Naive thymus-derived CD4-positive, alpha-beta T cell (primary cell): ENCODE measurements around the gene ASB8. TPM values are rescaled to one million over a fixed set of nuclear protein-coding genes. Genes with fewer than 3 reads are reported as not detected.

Source experiments
- ATAC-seq: fragments of 150-1000 bp; cut with Tn5 transposase; 2 replicates; pipeline ENCODE4 v1.10.0; 2021; ENCODE audit warnings: mild to moderate bottlenecking, moderate library complexity
- CTCF ChIA-PET: fragments of 350-600 bp; sonication (Branson Sonifier 250); formaldehyde crosslinking; loops from one replicate; lab custom pipeline; 2021; ENCODE audit warnings: antibody characterized with exemption; lab: Charles Lee
- POLR2A ChIA-PET: fragments of 350-600 bp; sonication (Branson Sonifier 250); formaldehyde crosslinking; loops from one replicate; lab custom pipeline; 2021; ENCODE audit warnings: antibody characterized with exemption, inconsistent platforms; lab: Charles Lee
- DNase-seq, 9 donors: peaks; one replicate each; pipeline versions ENCODE4 v3.0.0 to v3.0.0-alpha.2; 2020 to 2022; ENCODE audit warnings: mixed read lengths in 1 of 9
- H3K27ac ChIP-seq: one replicate; pipeline ENCODE4 v1.7.0; 2013; ENCODE audit warnings: mild to moderate bottlenecking, low read depth, low read length, moderate library complexity
- H3K27me3 ChIP-seq, 2 donors: one replicate each; pipeline ENCODE4 v1.7.0; 2013; ENCODE audit warnings: low read length in 2 of 2, mild to moderate bottlenecking in 2 of 2, moderate library complexity in 2 of 2; ENCODE audit not compliant: control insufficient read depth in 2 of 2, insufficient read depth in 2 of 2
- H3K36me3 ChIP-seq, 3 experiments: 1 replicate in 2 of 3; 2 replicates in 1 of 3; pipeline ENCODE4 v1.7.0; 2013; ENCODE audit warnings: low read length in 3 of 3, mild to moderate bottlenecking in 3 of 3, moderate library complexity in 1 of 3; ENCODE audit not compliant: insufficient read depth in 3 of 3, control insufficient read depth in 2 of 3
- H3K4me1 ChIP-seq, 2 donors: one replicate each; pipeline ENCODE4 v1.7.0; 2013; ENCODE audit warnings: low read length in 2 of 2, mild to moderate bottlenecking in 2 of 2, moderate library complexity in 1 of 2; ENCODE audit not compliant: control insufficient read depth in 2 of 2, insufficient read depth in 2 of 2
- H3K4me3 ChIP-seq: 2 replicates; pipeline ENCODE4 v1.7.0; 2013; ENCODE audit warnings: mild to moderate bottlenecking, low read length
- H3K9me3 ChIP-seq, 3 experiments: 1 replicate in 2 of 3; 2 replicates in 1 of 3; pipeline ENCODE4 v1.7.0; 2013; ENCODE audit warnings: low read length in 3 of 3; ENCODE audit not compliant: control insufficient read depth in 2 of 3
- H3K27ac Mint-ChIP-seq, 9 donors: one replicate each; pipeline ENCODE4 v1.8.0; 2020 to 2022; ENCODE audit warnings: mixed read lengths in 9 of 9, mild to moderate bottlenecking in 8 of 9, moderate library complexity in 5 of 9, inconsistent platforms in 2 of 9
- H3K27me3 Mint-ChIP-seq, 5 donors: one replicate each; pipeline ENCODE4 v1.8.0; 2021 to 2022; ENCODE audit warnings: mixed read lengths in 5 of 5, mild to moderate bottlenecking in 1 of 5
- H3K36me3 Mint-ChIP-seq, 5 donors: one replicate each; pipeline ENCODE4 v1.8.0; 2020 to 2022; ENCODE audit warnings: mixed read lengths in 5 of 5, mild to moderate bottlenecking in 3 of 5, inconsistent platforms in 1 of 5
- H3K4me1 Mint-ChIP-seq, 7 donors: one replicate each; pipeline ENCODE4 v1.8.0; 2020 to 2022; ENCODE audit warnings: mixed read lengths in 7 of 7, mild to moderate bottlenecking in 3 of 7, inconsistent platforms in 1 of 7
- H3K4me3 Mint-ChIP-seq, 10 donors: one replicate each; pipeline ENCODE4 v1.8.0; 2020 to 2022; ENCODE audit warnings: mild to moderate bottlenecking in 10 of 10, mixed read lengths in 10 of 10, moderate library complexity in 6 of 10, inconsistent platforms in 2 of 10
- H3K9me3 Mint-ChIP-seq, 11 donors: one replicate each; pipeline ENCODE4 v1.8.0; 2020 to 2022; ENCODE audit warnings: mixed read lengths in 11 of 11, mild to moderate bottlenecking in 4 of 11, inconsistent platforms in 1 of 11, moderate library complexity in 1 of 11
- intact Hi-C, 2 donors: fragments of 100-400 bp; cut with micrococcal nuclease; formaldehyde crosslinking; loops; one replicate each; pipeline ENCODE4 v1.15.1; 2023
- polyA plus RNA-seq, 2 donors: library from polyadenylated mRNA; unstranded; fragments of 300-500 nt; fragmentation: Illumina TruSeq; gene quantifications; one replicate each; pipeline ENCODE4 v1.2.3, GENCODE V29; 2021
- total RNA-seq, 6 experiments: library from RNA in 5 of 6; stranded (reverse) in 5 of 6; gene quantifications; 1 replicate in 5 of 6; 2 replicates in 1 of 6; pipeline ENCODE4 v1.2.3 and lab custom pipeline; 2021 to 2026

Gene ASB8
- total and polyA plus RNA-seq, 7 experiments from 2014 or later = 42.9 to 93.5 (median 68.7) TPM

GRCh38 chr12:48182631-48183030 is 25.3 kb upstream of the ASB8 start:
- H3K9me3 Mint-ChIP-seq = no peaks in the 10 kb centered on the region
- peak overlapping the region; percentile 59 for H3K27ac ChIP-seq
- CTCF ChIA-PET = interaction anchor here (0.5 to 3.0 kb wide), 7 partner anchors 9 to 699 kb away, joined by 3 to 33 read pairs (median 3); no protein-coding TSS in a partner anchor
- peaks cover 6 to 11% of the 10 kb centered on the region in 2 donors for H3K4me1 ChIP-seq
- POLR2A ChIA-PET = interaction anchor here (0.7 to 2.5 kb wide), 8 partner anchors 9 to 477 kb away, joined by 3 to 52 read pairs (median 4); partner anchors contain the start of genes ASB8, RPAP3 and SENP1
- DNase-seq (no peak), ATAC-seq (no peak)
- peak overlapping the region; percentile 4 to 95 (median 86) for H3K27ac Mint-ChIP-seq
- H3K4me3 Mint-ChIP-seq = peak overlapping the region; percentile 91 to 98 (median 96)
- peaks cover 21 to 81% (median 38%) of the 10 kb centered on the region in 5 donors for H3K27me3 Mint-ChIP-seq
- peak overlapping the region; percentile 80 for H3K4me3 ChIP-seq
- H3K36me3 Mint-ChIP-seq = no peaks in the 10 kb centered on the region
- H3K27me3 ChIP-seq = peaks cover 0 to 4% of the 10 kb centered on the region in 2 donors
- H3K9me3 ChIP-seq = no peaks in the 10 kb centered on the region
- H3K4me1 Mint-ChIP-seq = peaks cover 5 to 28% (median 8%) of the 10 kb centered on the region in 7 donors
- H3K36me3 ChIP-seq = no peaks in the 10 kb centered on the region
- intact Hi-C loops = loop anchor here (1.0 to 5.0 kb wide), 10 partner anchors 16 to 500 kb away; partner anchors contain the start of genes ASB8 (in 2 of the 2), COL2A1 (in 1 of the 2), KANSL2 (in 1 of the 2) and RPAP3 (in 1 of the 2)

DNA sequence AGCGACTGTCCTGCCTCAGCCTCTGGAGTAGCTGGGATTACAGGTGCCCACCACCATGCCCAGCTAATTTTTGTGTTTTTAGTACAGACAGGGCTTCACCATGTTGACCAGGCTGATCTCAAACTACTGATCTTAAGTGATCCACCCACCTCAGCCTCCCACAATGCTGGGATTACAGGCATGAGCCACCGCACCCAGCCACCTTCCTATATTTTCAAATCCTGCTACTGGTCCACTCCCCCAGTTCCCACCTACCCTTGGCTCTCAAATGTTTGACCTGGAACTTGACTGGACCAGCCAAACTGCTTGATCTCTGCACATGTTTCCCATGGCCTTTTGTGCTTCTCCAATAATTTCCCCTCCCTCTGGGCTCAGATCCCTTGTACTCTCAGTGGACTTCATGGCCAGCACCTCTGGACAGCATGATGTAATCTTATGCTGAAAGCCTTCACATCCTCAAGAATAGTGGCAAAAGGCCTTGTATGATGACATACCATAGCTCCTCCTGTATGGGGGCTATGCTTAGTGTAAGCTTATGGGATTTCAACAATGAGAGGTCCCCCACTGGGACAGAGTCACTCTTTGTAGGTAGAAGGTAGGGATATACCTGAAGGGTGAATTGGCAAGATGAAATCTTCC is 23.7 kb upstream of the ASB8 start:
- Histone ChIP-seq H3K4me1 (peaks cover 6 to 11% of the 10 kb centered on the region in 2 donors), H3K27me3 (peaks cover 0 to 4% of the 10 kb centered on the region in 2 donors), H3K27ac (no peak overlapping the region), H3K9me3 (no peaks in the 10 kb centered on the region), H3K36me3 (no peaks in the 10 kb centered on the region), H3K4me3 (no peak overlapping the region)
- intact Hi-C loops = loop anchor here (5.0 kb wide), 3 partner anchors 171 to 474 kb away; partner anchors contain the start of genes COL2A1 (in 1 of the 2), RPAP3 (in 1 of the 2) and ZNF641 (in 1 of the 2)
- DNase-seq (no peak), ATAC-seq (no peak)
- Mint-ChIP-seq H3K27ac (peak overlapping the region in 2 of 9 donors; percentile 28 to 29), H3K4me3 (no peak overlapping the region), H3K27me3 (peaks cover 19 to 77% (median 47%) of the 10 kb centered on the region in 5 donors), H3K4me1 (peaks cover 5 to 29% (median 8%) of the 10 kb centered on the region in 7 donors), H3K36me3 (no peaks in the 10 kb centered on the region), H3K9me3 (no peaks in the 10 kb centered on the region)
- POLR2A ChIA-PET = interaction anchor here (0.5 to 0.9 kb wide), 2 partner anchors 17 to 84 kb away, joined by 3 read pairs; no protein-coding TSS in a partner anchor
- CTCF ChIA-PET = interaction anchor here (0.6 to 0.8 kb wide), 2 partner anchors 96 to 468 kb away, joined by 3 read pairs; no protein-coding TSS in a partner anchor

GRCh38 chr12:48180424-48180823 is 23.1 kb upstream of the ASB8 start:
- peaks cover 6 to 11% of the 10 kb centered on the region in 2 donors for H3K4me1 ChIP-seq
- no peaks in the 10 kb centered on the region for H3K9me3 Mint-ChIP-seq
- peaks cover 5 to 32% (median 12%) of the 10 kb centered on the region in 7 donors for H3K4me1 Mint-ChIP-seq
- no peak overlapping the region for H3K27ac ChIP-seq
- H3K36me3 ChIP-seq = no peaks in the 10 kb centered on the region
- H3K4me3 Mint-ChIP-seq = no peak overlapping the region
- H3K27me3 ChIP-seq = peaks cover 0 to 4% of the 10 kb centered on the region in 2 donors
- peaks cover 13 to 71% (median 42%) of the 10 kb centered on the region in 5 donors for H3K27me3 Mint-ChIP-seq
- H3K4me3 ChIP-seq = no peak overlapping the region
- intact Hi-C loops = loop anchor here (5.0 kb wide), 3 partner anchors 172 to 473 kb away; partner anchors contain the start of genes COL2A1 (in 1 of the 2), RPAP3 (in 1 of the 2) and ZNF641 (in 1 of the 2)
- DNase-seq = no peak
- H3K9me3 ChIP-seq = no peaks in the 10 kb centered on the region
- POLR2A ChIA-PET = interaction anchor here (1.4 kb wide), 1 partner anchor 25 kb away, joined by 3 read pairs; no protein-coding TSS in a partner anchor
- CTCF ChIA-PET = interaction anchor here (1.4 kb wide), 1 partner anchor 9 kb away, joined by 5 read pairs; no protein-coding TSS in a partner anchor
- H3K36me3 Mint-ChIP-seq = no peaks in the 10 kb centered on the region
- peak overlapping the region in 2 of 9 donors; percentile 28 to 29 for H3K27ac Mint-ChIP-seq
- ATAC-seq = no peak

DNA sequence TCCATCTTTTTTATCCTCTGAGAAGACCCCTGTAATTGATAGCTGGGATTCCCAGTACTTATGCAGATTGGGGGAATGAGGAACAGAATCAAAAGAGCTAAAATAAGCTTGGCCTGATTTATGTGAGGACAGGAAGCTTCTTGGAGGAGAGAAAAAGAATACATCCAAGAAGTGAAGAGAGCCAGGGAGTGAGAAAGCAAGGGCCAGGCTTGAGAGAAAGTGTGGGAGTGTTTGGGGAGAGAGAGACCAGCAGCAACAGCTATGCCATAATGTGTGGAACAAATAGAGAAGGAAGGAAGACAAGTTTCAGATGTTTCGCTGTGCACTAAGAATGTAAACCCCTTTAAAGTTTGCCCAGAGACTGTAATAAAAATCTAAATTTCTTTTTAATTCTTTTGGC is 22.2 kb upstream of the ASB8 start:
- H3K4me3 ChIP-seq = no peak overlapping the region
- peaks cover 0 to 4% of the 10 kb centered on the region in 2 donors for H3K27me3 ChIP-seq
- H3K27me3 Mint-ChIP-seq = peaks cover 4 to 62% (median 32%) of the 10 kb centered on the region in 5 donors
- no peak overlapping the region for H3K27ac ChIP-seq
- H3K4me1 Mint-ChIP-seq = peaks cover 5 to 30% (median 12%) of the 10 kb centered on the region in 7 donors
- POLR2A ChIA-PET = interaction anchor here (1.0 to 1.4 kb wide), 2 partner anchors 22 to 25 kb away, joined by 3 to 4 read pairs; partner anchors contain the start of gene ASB8
- no peak overlapping the region for H3K27ac Mint-ChIP-seq
- peak overlapping the region in 1 of 10 donors; percentile 4 for H3K4me3 Mint-ChIP-seq
- intact Hi-C loops = no loop called here
- DNase-seq = no peak
- no peaks in the 10 kb centered on the region for H3K9me3 ChIP-seq
- no peaks in the 10 kb centered on the region for H3K36me3 ChIP-seq
- peaks cover 6 to 10% of the 10 kb centered on the region in 2 donors for H3K4me1 ChIP-seq
- CTCF ChIA-PET = interaction anchor here (1.2 to 1.4 kb wide), 2 partner anchors 9 to 10 kb away, joined by 5 read pairs; no protein-coding TSS in a partner anchor
- H3K36me3 Mint-ChIP-seq = no peaks in the 10 kb centered on the region
- ATAC-seq = no peak
- H3K9me3 Mint-ChIP-seq = no peaks in the 10 kb centered on the region

DNA sequence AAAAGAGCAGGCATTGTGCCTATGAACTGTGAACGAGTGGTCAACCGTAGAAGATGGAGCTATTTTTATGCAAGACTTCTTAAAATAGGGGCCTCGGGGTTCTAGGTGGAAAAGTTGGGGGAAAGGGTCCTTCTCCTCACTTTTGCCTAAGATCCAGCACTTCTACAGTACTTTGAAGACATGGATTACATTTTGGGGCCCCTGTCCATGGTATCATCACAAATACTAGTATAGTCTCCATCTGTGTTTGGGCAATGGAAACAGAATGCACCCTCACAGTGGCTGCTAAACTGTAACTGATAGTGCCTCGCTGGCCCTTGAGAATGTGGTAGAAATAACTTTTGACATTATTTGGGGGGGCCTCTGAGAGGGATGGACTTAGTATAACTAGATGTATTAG is 20.7 kb upstream of the ASB8 start:
- Mint-ChIP-seq H3K27me3 (peaks cover 4 to 53% (median 32%) of the 10 kb centered on the region in 5 donors), H3K4me1 (peaks cover 5 to 22% (median 12%) of the 10 kb centered on the region in 7 donors), H3K4me3 (no peak overlapping the region), H3K9me3 (no peaks in the 10 kb centered on the region), H3K27ac (no peak overlapping the region), H3K36me3 (no peaks in the 10 kb centered on the region)
- ChIA-PET CTCF (no interaction called here), POLR2A (interaction anchor here (0.6 kb wide), 1 partner anchor 32 kb away, joined by 3 read pairs; no protein-coding TSS in a partner anchor)
- Histone ChIP-seq H3K4me1 (peaks cover 5 to 6% of the 10 kb centered on the region in 2 donors), H3K9me3 (no peaks in the 10 kb centered on the region), H3K4me3 (no peak overlapping the region), H3K27me3 (no peaks in the 10 kb centered on the region), H3K27ac (no peak overlapping the region), H3K36me3 (no peaks in the 10 kb centered on the region)
- intact Hi-C loops = no loop called here
- no peak for DNase-seq
- ATAC-seq = no peak

DNA sequence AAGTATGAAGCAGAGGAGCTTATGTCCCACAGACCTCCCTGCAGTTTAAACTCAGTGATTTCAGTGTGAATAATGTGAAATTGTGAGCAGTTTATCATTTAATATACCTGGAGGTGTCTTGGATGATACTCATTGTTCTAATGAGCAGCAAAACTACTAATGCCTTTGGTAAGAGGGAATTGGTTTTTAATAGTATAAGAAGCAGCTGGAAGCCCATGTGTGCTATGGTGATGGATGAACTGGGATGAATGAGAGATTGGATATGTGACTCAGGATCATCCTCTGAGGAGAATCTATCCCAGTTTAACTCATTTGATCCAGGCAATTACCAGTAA is 19.1 kb upstream of the ASB8 start:
- Mint-ChIP-seq H3K36me3 (no peaks in the 10 kb centered on the region), H3K4me1 (peaks cover 0 to 12% (median 4%) of the 10 kb centered on the region in 7 donors), H3K4me3 (peak overlapping the region in 3 of 10 donors; percentile 55 to 70 (median 63)), H3K27me3 (peaks cover 4 to 51% (median 32%) of the 10 kb centered on the region in 5 donors), H3K27ac (no peak overlapping the region), H3K9me3 (no peaks in the 10 kb centered on the region)
- Histone ChIP-seq H3K4me3 (no peak overlapping the region), H3K4me1 (no peaks in the 10 kb centered on the region), H3K9me3 (no peaks in the 10 kb centered on the region), H3K27me3 (no peaks in the 10 kb centered on the region), H3K27ac (no peak overlapping the region), H3K36me3 (no peaks in the 10 kb centered on the region)
- ChIA-PET POLR2A (interaction anchor here (1.0 to 2.0 kb wide), 2 partner anchors 19 to 23 kb away, joined by 3 to 5 read pairs; partner anchors contain the start of gene ASB8), CTCF (no interaction called here)
- intact Hi-C loops = no loop called here
- no peak for ATAC-seq
- DNase-seq = no peak
